KMS-11 (cell line): ENCODE measurements around the gene SET.

Experiments
- H2AFZ ChIP-seq: fragments of 200-600 bp; sonication (generic); 2 replicates; pipeline ENCODE4 v1.6.1; 2016; ENCODE audit warnings: antibody characterized with exemption, mixed run types, low read depth
- H3K27ac ChIP-seq: fragments of 200-600 bp; sonication (generic); 2 replicates; pipeline ENCODE4 v1.6.1; 2016; ENCODE audit warnings: mild to moderate bottlenecking, mixed run types
- H3K27me3 ChIP-seq: fragments of 200-600 bp; sonication (generic); 2 replicates; pipeline ENCODE4 v1.6.1; 2017; ENCODE audit warnings: mild to moderate bottlenecking, low read depth, mixed run types, moderate library complexity; ENCODE audit not compliant: insufficient read depth
- H3K36me3 ChIP-seq: fragments of 200-600 bp; sonication (generic); 2 replicates; pipeline ENCODE4 v1.6.1; 2017; ENCODE audit warnings: mild to moderate bottlenecking, mixed run types; ENCODE audit not compliant: insufficient read depth
- H3K4me1 ChIP-seq: fragments of 200-600 bp; sonication (generic); 2 replicates; pipeline ENCODE4 v1.6.1; 2016; ENCODE audit warnings: mild to moderate bottlenecking, low read depth, mixed run types; ENCODE audit not compliant: poor library complexity, severe bottlenecking
- H3K4me2 ChIP-seq: fragments of 200-600 bp; sonication (generic); 2 replicates; pipeline ENCODE4 v1.7.0; 2016; ENCODE audit warnings: mild to moderate bottlenecking, mixed run types
- H3K4me3 ChIP-seq: fragments of 200-600 bp; sonication (generic); IDR thresholded peaks from 2 replicates; pipeline ENCODE4 v1.6.1; 2017; ENCODE audit warnings: low read depth, low read length, mixed read lengths; ENCODE audit not compliant: insufficient read depth
- H3K79me2 ChIP-seq: fragments of 200-600 bp; sonication (generic); 2 replicates; pipeline ENCODE4 v1.6.1; 2016; ENCODE audit warnings: low read depth, mixed run types; ENCODE audit not compliant: insufficient read depth
- H3K9ac ChIP-seq: fragments of 200-600 bp; sonication (generic); 2 replicates; pipeline ENCODE4 v1.6.1; 2016; ENCODE audit warnings: mild to moderate bottlenecking, mixed run types
- H4K20me1 ChIP-seq: fragments of 200-600 bp; sonication (generic); 2 replicates; pipeline ENCODE4 v1.6.1; 2016; ENCODE audit warnings: mild to moderate bottlenecking, mixed run types; ENCODE audit not compliant: insufficient read depth
- CTCF ChIP-seq: fragments of 200-600 bp; sonication (generic); conservative IDR thresholded peaks from 2 replicates; pipeline ENCODE4 v1.6.1; 2017; ENCODE audit warnings: low read depth, mild to moderate bottlenecking, antibody characterized with exemption, low read length, moderate library complexity, mixed read lengths

SET gene

GRCh38 chr9:128701227-128701854 lies 12.3 kb downstream of the SET start:
- no peaks in the 10 kb centered on the region for H3K4me1 ChIP-seq
- no peak overlapping the region for H3K9ac ChIP-seq
- H3K27ac ChIP-seq, result no peak overlapping the region
- no peaks in the 10 kb centered on the region for H4K20me1 ChIP-seq
- no peak overlapping the region for H3K4me3 ChIP-seq
- no peak overlapping the region for H3K4me2 ChIP-seq
- H3K36me3 ChIP-seq, result no peaks in the 10 kb centered on the region
- H3K79me2 ChIP-seq, result no peaks in the 10 kb centered on the region
- no peak for TF ChIP-seq CTCF
- H2AFZ ChIP-seq, result no peak overlapping the region
- H3K27me3 ChIP-seq, result no peaks in the 10 kb centered on the region

- Histone ChIP-seq H3K79me2 (no peaks in the 10 kb centered on the region), H3K36me3 (no peaks in the 10 kb centered on the region), H3K4me2 (peak within 1 kb of the TSS; percentile 63), H3K4me3 (no peak within 1 kb of the TSS), H3K9ac (peak within 1 kb of the TSS; percentile 71), H3K27me3 (no peaks in the 10 kb centered on the region), H4K20me1 (no peaks in the 10 kb centered on the region), H2AFZ (peak within 1 kb of the TSS; percentile 95), H3K4me1 (no peaks in the 10 kb centered on the region), H3K27ac (no peak within 1 kb of the TSS)
- TF ChIP-seq CTCF, result peak; percentile 90
These were observed 13.5 kb downstream of the SET start, which contains the start of gene PKN3 for GRCh38 chr9:128702445-128702948. Gene PKN3 (plus strand): TSS chr9:128702503. CDS start chr9:128702916, 413 bp downstream.

- H3K4me1 ChIP-seq, result no peaks in the 10 kb centered on the region
- H3K9ac ChIP-seq, result peak overlapping the region; percentile 71
- peak overlapping the region; percentile 63 for H3K4me2 ChIP-seq
- H3K27me3 ChIP-seq, result no peaks in the 10 kb centered on the region
- H2AFZ ChIP-seq, result peak overlapping the region; percentile 95
- no peaks in the 10 kb centered on the region for H3K79me2 ChIP-seq
- TF ChIP-seq CTCF, result no peak
- H3K27ac ChIP-seq, result no peak overlapping the region
- no peak overlapping the region for H3K4me3 ChIP-seq
- H4K20me1 ChIP-seq, result no peaks in the 10 kb centered on the region
- H3K36me3 ChIP-seq, result no peaks in the 10 kb centered on the region
These were observed 14.1 kb downstream of the SET start for GRCh38 chr9:128702949-128703615.

- no peak for TF ChIP-seq CTCF
- Histone ChIP-seq H3K4me3 (no peak overlapping the region), H3K36me3 (no peaks in the 10 kb centered on the region), H3K9ac (no peak overlapping the region), H3K27ac (no peak overlapping the region), H3K79me2 (no peaks in the 10 kb centered on the region), H3K27me3 (no peaks in the 10 kb centered on the region), H3K4me1 (no peaks in the 10 kb centered on the region), H4K20me1 (no peaks in the 10 kb centered on the region), H2AFZ (no peak overlapping the region), H3K4me2 (no peak overlapping the region)
These were observed 14.8 kb downstream of the SET start for GRCh38 chr9:128703616-128704355.
